Stomach smooth muscle (tissue), 2 donors: ENCODE data around the gene FOXB2.

Experiments
- H3K27ac ChIP-seq: one replicate; pipeline ENCODE4 v1.7.0; 2013; ENCODE audit warnings: mild to moderate bottlenecking, low read length, inconsistent platforms
- H3K27me3 ChIP-seq, 2 donors: one replicate each; pipeline ENCODE4 v1.7.0; 2013; ENCODE audit warnings: low read length in 2 of 2; ENCODE audit not compliant: insufficient read depth in 2 of 2, control insufficient read depth in 1 of 2
- H3K36me3 ChIP-seq, 2 donors: one replicate each; pipeline ENCODE4 v1.7.0; 2013; ENCODE audit warnings: low read length in 2 of 2; ENCODE audit not compliant: control insufficient read depth in 2 of 2, insufficient read depth in 2 of 2
- H3K4me1 ChIP-seq: one replicate; pipeline ENCODE4 v1.7.0; 2013; ENCODE audit warnings: low read length; ENCODE audit not compliant: control insufficient read depth, insufficient read depth
- H3K4me3 ChIP-seq, 2 donors: one replicate each; pipeline ENCODE4 v1.7.0; 2013; ENCODE audit warnings: low read length in 2 of 2
- H3K9ac ChIP-seq, 2 donors: one replicate each; pipeline ENCODE4 v1.7.0; 2013; ENCODE audit warnings: low read length in 2 of 2, mild to moderate bottlenecking in 1 of 2
- H3K9me3 ChIP-seq, 2 donors: one replicate each; pipeline ENCODE4 v1.7.0; 2013; ENCODE audit warnings: low read length in 2 of 2; ENCODE audit not compliant: control insufficient read depth in 2 of 2
- donor health status: healthy.
- donor health status: Pancreatic carcinoma.

FOXB2 gene

GRCh38 chr9:77000330-77000729 is 19.1 kb upstream of the FOXB2 start:
- Histone ChIP-seq H3K9me3 (no peaks in the 10 kb centered on the region), H3K4me1 (no peaks in the 10 kb centered on the region), H3K27ac (no peak overlapping the region), H3K4me3 (no peak overlapping the region), H3K36me3 (no peaks in the 10 kb centered on the region), H3K27me3 (peaks cover 0 to 3% of the 10 kb centered on the region in 2 donors), H3K9ac (no peak overlapping the region)

DNA sequence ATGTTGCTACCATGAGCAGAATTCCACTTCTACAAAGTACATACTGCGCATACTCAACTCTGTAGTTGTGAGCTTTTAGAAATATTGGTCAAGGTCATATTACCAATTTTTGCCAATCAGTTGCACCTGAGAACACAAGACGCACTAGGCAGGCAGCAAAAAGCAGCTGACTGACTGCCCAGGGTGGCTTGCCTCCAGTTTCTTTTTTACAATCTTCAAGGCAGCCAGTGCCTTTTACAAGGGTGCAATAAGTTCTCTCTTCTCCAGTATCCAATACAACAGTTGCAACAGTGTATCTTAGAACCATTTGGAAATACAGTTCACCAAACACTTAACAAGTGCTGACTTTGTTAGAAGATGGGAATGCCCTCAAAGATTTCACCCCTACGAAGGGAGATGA is 16.1 kb upstream of the FOXB2 start:
- Histone ChIP-seq H3K9ac (no peak overlapping the region), H3K4me3 (no peak overlapping the region), H3K27me3 (peaks cover 5 to 6% of the 10 kb centered on the region in 2 donors), H3K27ac (no peak overlapping the region), H3K9me3 (no peaks in the 10 kb centered on the region), H3K36me3 (no peaks in the 10 kb centered on the region), H3K4me1 (no peaks in the 10 kb centered on the region)

DNA sequence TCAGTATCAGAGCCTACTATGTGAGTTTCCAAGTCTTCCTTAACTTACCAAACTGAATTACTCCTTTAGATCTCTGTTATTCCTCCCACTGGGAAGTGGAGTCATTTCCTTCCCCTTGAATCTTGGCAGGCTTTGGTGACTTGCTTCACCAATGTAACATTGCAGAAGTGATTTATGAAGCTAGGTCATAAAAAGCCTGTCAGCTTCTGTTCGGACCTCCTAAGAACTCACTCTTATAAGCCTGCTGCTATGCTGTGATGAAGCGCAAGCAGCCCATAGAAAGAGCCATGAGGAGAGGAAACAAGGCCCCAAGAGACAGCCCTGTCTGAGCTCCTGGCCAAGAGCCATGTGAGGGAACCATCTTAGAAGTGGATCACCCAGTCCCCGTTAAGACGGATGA is 14.2 kb upstream of the FOXB2 start:
- Histone ChIP-seq H3K4me1 (no peaks in the 10 kb centered on the region), H3K9me3 (no peaks in the 10 kb centered on the region), H3K4me3 (no peak overlapping the region), H3K36me3 (no peaks in the 10 kb centered on the region), H3K27ac (no peak overlapping the region), H3K27me3 (peaks cover 5 to 14% of the 10 kb centered on the region in 2 donors), H3K9ac (no peak overlapping the region)

DNA sequence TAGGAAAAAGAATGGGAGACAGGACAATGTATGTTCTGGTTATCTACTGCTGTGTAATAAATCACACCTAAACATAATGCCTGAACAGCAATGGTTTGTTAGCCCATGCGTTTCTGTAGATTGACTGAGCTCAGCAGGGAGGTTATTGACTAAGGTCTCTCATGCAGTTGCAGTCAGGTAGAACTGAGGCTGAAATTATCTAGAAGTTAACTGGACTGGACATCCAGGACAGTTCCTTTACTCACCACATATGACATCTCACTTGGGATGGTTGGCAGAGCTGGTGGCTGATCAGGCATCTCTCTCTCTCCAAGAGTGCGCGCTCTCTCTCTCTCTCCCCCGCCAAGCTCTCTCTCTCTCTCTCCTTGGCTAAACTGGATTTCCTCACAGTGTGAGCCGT is 8.9 kb upstream of the FOXB2 start:
- H3K36me3 ChIP-seq, result no peaks in the 10 kb centered on the region
- no peak overlapping the region for H3K4me3 ChIP-seq
- no peak overlapping the region for H3K9ac ChIP-seq
- peaks cover 6% of the 10 kb centered on the region for H3K4me1 ChIP-seq
- no peak overlapping the region for H3K27ac ChIP-seq
- H3K27me3 ChIP-seq, result peaks cover 50 to 58% of the 10 kb centered on the region in 2 donors
- H3K9me3 ChIP-seq, result no peaks in the 10 kb centered on the region

DNA sequence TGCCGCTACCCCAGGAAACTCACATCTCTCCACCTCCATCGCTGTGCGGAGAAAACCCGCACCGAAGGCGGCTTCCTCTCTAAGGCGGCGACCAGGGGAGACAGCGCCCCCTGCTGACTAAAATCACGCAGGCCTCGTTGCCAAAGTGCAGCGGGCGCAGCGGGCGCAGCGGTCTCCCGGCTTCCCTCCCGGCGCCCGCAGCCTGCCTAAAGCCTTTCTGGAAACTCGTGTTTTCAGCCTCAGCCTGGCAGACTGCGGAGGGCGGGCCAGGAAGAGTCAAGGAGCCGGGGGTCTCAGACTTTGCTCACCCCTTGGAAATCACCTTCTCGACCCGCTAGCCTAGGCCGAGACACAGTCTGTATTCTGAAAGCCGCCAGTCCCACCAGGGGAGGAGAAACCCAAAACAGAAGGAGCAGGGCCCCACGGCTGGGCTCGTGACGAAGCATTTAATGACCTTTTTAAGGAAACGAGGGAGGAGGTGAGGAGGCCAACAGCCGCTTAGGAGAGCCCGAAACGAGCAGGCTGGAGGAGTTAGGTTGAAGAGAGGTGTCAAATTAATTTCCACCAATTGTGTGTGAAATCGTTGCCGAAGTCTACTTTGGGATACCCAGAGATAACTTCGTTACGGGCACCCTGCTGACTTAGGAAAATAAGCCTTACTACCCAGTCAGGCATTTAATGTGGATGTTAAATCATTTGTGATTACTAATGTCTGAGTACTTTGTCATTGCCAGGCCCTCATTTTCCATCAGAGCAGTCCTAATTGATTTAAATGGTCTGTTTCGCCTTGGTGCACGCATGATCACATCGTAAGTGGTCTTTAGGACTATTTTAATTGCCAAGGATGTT is 7.3 kb upstream of the FOXB2 start:
- H3K9ac ChIP-seq, result no peak overlapping the region
- H3K36me3 ChIP-seq, result no peaks in the 10 kb centered on the region
- H3K27ac ChIP-seq, result no peak overlapping the region
- H3K27me3 ChIP-seq, result peaks cover 67 to 75% of the 10 kb centered on the region in 2 donors
- H3K4me1 ChIP-seq, result peaks cover 13% of the 10 kb centered on the region
- peak overlapping the region in 1 of 2 donors; percentile 44 for H3K4me3 ChIP-seq
- no peaks in the 10 kb centered on the region for H3K9me3 ChIP-seq

DNA sequence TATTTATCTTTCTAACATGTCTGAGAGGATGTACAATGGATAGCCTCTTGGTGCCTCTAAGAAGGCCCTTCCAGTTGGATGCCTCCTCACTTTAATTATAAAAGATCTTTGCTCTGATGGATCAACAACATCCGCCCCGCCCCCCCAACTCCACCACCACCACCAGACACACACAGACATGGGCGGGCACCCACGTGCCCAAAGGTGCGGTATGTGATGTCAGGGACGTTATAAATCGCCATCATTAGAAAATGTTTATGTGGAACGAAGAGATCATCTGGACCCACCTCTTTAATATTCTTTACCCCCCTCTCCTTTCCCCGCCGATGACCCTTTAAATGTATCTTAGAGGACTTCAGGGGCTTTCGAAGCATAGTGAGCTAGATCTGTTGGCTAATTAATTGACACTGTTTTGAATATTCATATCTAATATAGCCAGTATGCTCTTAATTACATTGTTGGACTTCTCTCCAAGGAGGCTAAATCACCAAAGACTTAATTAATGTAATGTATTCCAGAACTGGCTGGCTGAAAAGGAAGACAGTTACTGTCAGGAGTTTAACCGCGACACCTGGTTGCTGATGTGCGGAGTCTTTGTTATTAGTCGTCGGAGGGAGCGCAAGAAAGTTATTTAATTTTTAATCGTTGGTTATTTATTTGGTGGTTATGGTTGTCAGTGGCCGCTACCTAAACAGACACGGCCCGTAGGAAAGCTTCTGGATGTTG is 6.1 kb upstream of the FOXB2 start:
- peaks cover 19% of the 10 kb centered on the region for H3K4me1 ChIP-seq
- H3K9me3 ChIP-seq, result no peaks in the 10 kb centered on the region
- no peaks in the 10 kb centered on the region for H3K36me3 ChIP-seq
- H3K4me3 ChIP-seq, result no peak overlapping the region
- no peak overlapping the region for H3K27ac ChIP-seq
- peaks cover 79 to 81% of the 10 kb centered on the region in 2 donors for H3K27me3 ChIP-seq
- no peak overlapping the region for H3K9ac ChIP-seq

DNA sequence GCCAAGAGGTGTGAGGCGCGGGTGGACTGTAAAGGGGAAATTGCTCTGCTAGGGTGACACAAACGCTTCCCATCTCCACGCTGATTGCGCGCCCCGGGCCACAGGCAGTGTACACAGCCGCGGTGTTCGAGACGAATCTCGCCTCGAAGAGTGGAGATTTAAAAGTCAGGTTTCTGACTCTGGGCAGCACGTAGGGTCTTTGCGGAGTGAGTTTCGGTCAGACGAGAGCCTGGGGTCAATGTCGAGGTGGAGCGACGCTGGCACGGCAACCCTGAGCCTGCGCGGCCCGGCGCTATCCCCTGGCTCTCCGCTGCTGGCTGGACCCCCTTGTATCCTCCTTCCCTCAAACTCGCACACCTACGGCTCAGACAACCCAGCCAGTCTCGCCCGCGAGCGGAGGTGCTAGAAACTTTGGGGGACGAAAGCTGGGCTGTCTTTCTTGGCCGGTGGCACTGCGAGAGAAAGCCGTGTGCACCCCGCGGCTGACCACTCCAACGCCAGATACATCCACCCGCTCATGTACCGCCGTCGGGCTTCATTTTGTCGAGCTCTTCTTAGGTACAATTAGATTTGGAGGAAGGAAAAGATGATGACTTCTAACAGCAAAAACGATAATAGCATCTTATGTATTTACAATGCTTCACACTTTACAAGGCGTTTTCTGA is 5.4 kb upstream of the FOXB2 start:
- H3K27me3 ChIP-seq, result peaks cover 83 to 86% of the 10 kb centered on the region in 2 donors
- H3K9me3 ChIP-seq, result no peaks in the 10 kb centered on the region
- H3K4me1 ChIP-seq, result peaks cover 26% of the 10 kb centered on the region
- no peaks in the 10 kb centered on the region for H3K36me3 ChIP-seq
- no peak overlapping the region for H3K4me3 ChIP-seq
- H3K9ac ChIP-seq, result no peak overlapping the region
- no peak overlapping the region for H3K27ac ChIP-seq

GRCh38 chr9:77014597-77015263 is 4.7 kb upstream of the FOXB2 start:
- H3K36me3 ChIP-seq, result no peaks in the 10 kb centered on the region
- H3K4me3 ChIP-seq, result no peak overlapping the region
- H3K9me3 ChIP-seq, result no peaks in the 10 kb centered on the region
- peaks cover 88 to 92% of the 10 kb centered on the region in 2 donors for H3K27me3 ChIP-seq
- H3K9ac ChIP-seq, result no peak overlapping the region
- H3K4me1 ChIP-seq, result peaks cover 26% of the 10 kb centered on the region
- no peak overlapping the region for H3K27ac ChIP-seq

DNA sequence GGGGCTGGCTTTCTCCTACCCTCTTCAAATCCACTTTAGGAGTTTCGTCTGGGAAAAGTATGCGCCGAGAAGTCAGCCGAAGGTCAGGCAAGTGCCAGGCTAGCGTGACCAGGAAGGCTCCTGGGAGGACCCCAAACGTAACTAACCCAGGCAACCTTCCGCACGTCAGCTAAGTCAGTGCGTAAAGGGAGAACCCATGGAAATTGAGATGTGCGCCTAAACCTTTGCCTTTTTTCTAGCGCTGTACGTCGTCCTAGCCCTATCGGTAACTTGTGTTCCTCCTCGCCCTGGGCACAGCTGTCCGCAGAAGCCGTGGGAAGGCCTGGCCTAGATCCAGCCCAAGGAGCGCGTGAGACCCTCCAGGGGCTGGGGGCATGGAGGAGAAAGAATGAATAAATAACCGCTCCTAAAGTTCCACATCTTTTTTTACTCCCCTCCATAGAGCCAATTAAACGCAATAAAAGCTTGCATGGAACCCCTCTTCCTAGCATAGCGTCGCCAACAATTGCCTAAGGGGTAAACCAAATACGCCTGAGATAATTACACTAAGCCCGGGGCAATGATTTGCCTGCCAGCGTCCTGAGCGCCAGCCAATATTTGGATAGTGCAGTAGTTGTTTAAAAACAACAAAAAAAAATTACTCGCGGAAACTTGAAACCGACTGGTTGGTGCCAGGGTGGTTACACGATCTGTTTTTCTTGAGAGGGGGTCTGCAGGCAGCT is 4.0 kb upstream of the FOXB2 start:
- Histone ChIP-seq H3K27me3 (peaks cover 91 to 92% of the 10 kb centered on the region in 2 donors), H3K27ac (no peak overlapping the region), H3K9me3 (no peaks in the 10 kb centered on the region), H3K36me3 (no peaks in the 10 kb centered on the region), H3K4me3 (peak overlapping the region in 1 of 2 donors; percentile 29), H3K4me1 (peaks cover 29% of the 10 kb centered on the region), H3K9ac (no peak overlapping the region)

- Histone ChIP-seq H3K27me3 (peaks cover 93 to 95% of the 10 kb centered on the region in 2 donors), H3K4me3 (peak overlapping the region in 1 of 2 donors; percentile 29), H3K9me3 (no peaks in the 10 kb centered on the region), H3K36me3 (no peaks in the 10 kb centered on the region), H3K4me1 (peaks cover 32% of the 10 kb centered on the region), H3K9ac (no peak overlapping the region), H3K27ac (no peak overlapping the region)
These were observed 3.3 kb upstream of the FOXB2 start for GRCh38 chr9:77016121-77016525.
